GM15510 (cell line): Measurements from ENCODE around the gene SULF2.

ENCODE experiments used
- POLR2A ChIP-seq: IDR thresholded peaks from 3 replicates; pipeline ENCODE4 v1.6.1; 2011; ENCODE audit warnings: borderline replicate concordance; ENCODE audit not compliant: insufficient read length; ENCODE audit errors: extremely low read depth

Gene SULF2

DNA sequence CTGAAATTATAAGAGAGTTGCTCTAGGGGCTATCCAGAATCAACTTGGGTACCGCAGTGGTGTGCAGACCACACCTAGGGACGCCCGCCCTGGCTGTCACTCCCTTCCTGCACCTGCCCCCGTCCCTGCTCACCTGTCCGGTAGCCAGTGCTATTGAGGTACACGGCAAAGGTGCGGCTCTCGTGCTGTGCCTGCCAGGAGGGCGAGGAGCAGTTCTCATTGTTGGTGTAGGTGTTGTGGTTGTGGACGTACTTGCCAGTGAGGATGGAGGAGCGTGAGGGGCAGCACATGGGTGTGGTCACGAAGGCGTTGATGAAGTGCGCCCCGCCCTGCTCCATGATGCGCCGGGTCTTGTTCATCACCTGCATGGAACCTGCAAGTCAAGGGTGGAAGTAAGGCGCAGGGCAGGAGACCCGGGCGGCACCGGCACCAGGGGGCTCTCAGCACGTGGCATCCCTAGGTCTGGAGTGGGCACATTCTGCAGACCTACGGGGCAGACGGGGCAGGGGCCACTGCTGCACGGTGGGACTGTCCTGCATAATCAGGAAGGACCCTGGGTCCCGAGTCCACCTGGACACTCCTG is 48.6 kb downstream of the SULF2 start:
- TF ChIP-seq POLR2A = no peak

DNA sequence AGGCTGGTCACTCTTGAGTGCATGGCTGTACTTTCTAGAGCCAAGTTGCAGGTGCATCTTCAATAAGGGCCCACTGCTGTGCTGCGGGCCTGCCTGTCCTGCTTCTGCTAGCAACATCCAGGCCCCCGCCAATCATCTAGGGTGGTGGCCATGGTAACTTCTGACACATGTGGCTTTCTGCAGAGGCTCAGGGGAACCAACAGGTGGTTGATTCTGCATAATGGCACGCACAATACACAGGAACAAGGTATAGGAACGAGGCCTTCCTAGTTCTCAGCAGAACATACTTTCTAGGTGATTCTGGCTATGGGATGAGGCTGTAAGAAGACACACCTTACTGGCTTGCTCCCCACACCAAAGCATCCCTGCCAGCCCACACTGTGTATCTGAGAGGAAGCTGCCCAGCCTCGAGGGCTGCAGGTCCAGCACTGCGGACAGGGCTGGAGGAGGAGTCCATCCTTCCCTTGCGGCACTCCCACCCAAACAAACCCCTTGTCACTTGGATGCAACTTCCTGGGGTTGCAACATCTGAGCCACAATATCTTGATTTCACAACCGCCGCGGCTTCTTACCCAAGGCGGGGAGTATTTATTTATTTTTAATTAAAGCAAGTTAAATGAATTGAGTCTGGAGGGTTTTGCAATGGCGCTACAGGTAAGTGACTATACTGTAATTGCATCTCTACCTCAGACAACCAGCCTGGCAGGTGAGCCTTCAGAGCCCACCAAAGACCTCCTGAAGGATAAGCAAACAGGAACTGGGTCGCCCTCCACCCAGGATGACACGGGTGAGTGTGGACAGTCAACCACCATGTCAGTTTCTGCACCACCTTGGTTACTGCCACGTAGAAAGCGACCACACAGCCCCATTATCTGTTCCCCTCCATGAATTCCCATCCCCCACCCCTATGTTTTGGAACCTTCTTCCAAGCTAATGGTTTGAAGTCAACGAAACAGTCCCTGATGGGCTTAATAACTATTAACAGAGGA is 49.6 kb downstream of the SULF2 start:
- no peak for TF ChIP-seq POLR2A

DNA sequence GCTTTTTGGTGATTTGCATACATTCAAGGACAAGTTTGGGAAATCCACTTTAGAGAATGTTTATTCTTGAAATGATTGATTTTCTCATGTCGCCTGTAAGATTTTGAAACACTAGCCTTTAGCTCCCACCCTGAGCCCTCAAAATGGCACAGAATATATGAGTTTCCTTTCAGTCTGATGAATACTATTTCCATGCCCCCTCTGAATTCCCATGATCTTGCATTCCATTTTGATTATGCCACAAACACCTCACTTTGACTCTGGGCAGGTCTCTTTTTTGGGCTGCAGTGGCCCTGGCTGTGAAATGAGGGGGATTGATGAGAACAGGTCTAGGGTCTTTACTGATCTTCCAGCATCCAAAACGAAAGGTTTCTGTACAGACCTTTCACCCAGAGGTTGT is 50.4 kb downstream of the SULF2 start:
- TF ChIP-seq POLR2A = no peak

DNA sequence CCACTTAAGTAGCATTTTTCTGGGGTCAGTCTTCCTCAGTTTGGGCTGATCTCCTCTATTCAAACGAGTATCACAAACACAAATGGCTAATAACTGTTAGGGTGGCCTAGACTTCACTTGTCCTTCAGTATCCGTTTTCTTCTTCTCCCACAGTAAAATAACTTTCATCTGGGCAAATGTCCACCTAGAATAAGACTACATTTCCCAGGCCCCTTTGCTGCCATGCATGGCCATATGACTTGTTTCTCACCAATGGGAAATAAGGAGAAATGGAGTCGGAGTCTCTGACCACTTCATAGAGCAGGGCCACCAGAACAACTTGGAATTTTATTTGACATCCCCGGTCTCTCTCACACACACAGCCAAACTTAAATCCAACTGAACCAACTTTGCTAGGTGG is 51.4 kb downstream of the SULF2 start:
- no peak for TF ChIP-seq POLR2A

DNA sequence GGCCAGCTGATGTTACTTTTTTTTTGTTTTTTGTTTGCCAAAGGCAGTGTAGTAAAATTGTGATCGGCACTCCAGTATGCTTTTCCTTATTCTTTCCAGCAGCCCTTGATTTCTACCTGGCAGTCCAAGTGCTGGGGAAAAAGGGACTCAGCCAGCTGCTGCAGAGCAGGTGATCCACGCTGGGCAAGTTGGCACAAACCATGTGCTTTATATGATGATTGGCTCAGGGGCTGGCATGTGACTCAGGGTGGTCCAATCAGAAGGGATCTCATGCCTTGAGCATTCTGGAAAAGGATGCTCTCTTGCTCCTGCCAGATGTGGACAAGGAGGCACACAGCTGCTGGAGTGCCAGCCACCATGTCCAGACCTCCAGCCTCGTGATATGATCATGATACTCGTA is 54.5 kb downstream of the SULF2 start:
- TF ChIP-seq POLR2A = no peak

DNA sequence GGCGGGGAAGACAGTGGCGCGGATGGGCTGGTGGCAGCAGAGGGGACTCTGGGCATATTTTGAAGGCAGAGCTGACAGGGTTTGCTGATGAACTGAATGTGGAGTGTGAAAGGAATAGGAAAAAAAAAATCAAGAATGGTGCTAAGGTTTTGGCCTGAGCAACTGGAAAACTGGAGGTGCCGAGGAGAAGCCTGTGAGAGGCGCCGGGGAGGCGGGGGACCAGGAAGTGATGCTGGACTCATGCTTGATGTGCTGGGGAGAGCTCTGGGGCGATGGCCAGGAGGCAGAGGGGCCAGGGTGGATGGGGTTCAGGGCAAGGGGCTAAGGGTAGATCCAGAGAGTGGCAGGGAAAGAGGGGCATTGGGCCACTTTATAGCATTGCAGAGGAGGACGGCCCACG is 55.8 kb downstream of the SULF2 start:
- TF ChIP-seq POLR2A = no peak

DNA sequence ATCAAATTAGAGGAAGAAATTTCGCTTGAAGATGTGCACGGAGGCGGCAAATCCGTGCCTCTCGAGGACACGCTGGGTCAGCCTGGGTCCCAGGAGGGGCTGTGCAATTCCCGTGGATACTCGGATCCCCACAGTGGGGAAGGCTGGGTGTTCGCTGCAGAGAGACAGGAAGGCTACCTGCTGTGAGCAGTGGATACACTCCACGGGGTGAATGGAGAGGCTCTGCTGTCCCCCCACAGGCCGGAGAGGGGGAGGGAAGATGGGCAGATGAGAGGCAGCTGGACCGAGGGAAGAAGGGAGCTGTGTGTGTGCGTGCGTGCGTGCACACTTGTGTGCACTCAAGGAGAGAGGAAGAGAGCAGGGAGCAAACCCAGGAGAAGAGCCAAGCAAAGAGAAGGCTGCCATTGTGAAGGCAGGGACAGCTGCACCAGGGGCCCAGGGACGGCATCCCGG is 57.3 kb downstream of the SULF2 start:
- no peak for TF ChIP-seq POLR2A

DNA sequence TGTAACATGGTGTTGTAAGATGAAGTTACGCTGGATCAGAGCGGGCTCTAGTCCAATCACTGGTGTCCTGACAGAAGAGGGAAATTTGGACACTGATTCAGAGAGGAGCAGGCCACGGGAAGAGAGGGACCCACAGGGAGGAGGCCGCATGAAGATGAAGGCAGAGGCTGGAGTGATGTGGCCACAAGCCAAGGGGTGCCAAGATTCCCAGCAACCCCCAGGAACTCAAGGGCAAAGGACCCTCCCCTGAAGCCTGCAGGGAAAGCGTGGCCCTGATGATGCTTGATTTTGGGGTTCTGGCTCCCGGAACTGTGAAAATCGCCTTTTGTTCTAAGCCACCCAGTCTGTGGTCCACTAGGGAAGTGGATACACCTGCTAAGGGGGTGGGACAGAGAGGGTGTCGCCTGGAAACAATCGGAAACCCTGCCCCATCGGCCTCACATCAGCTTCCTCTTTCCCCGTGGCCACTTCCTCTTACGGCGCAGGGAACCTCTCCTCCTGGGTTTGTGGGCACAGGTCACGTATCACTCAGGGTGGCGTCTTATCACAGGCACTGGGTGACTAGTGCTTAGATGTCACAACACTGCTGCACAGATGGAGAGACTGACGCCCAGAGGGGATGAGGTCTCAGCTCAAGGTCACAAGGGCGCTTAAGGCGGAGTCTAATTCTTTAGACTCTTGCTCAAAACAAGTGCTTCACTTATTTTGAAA is 58.0 kb downstream of the SULF2 start:
- peak; percentile 21 for TF ChIP-seq POLR2A

DNA sequence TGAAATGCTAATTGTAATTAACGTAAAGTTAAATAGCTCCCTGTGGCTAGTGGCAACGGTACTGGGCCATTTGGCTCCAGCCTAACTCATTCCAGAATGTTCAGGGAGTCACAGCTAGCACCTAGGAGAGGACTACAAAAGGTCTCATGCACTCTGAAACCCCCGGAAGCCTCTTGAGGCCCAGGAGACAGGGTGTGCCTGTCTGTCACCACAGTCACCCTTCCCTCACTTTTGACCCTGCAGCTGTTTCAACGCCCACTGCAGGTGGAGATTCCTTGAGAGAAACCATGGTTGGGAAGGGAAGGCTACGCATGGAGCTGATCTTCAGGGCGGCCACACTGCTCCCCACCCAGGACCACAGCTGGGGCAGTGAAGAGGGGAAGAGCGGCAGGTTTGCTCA is 58.6 kb downstream of the SULF2 start:
- TF ChIP-seq POLR2A = no peak

DNA sequence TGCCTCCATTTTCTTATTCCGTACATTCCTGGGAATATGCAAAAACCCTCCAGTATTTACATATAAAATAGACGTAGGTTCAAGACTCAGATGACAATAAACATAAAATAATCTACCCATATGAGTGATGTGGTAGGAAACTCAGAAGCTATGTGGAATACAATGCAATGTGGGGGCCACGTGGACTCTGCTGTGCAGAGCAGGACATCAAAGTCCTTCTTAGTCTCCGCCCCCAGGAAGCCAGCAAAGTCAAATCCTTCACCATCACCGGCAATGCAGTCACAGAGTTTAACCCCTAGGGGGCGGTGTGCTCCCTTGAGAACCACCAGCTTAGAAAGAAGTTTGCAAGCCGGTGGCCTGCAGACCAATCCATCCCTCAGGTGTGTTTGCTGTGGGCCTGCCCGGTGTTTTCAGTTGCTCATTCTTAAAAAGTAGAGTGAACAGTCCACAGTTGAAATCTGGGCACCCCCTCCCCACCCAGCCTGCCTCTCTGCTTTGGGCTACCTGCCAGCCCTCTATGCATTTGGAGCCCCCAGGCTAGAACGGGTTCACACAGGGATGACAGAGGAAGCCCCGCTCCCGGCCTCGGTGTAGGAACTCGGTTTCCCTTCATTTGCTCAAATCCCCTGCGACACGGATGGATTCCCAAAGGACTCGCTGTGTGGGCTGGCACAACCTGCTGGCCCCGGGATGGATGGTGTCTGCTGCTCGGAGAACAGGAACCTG is 59.9 kb downstream of the SULF2 start:
- TF ChIP-seq POLR2A = no peak

DNA sequence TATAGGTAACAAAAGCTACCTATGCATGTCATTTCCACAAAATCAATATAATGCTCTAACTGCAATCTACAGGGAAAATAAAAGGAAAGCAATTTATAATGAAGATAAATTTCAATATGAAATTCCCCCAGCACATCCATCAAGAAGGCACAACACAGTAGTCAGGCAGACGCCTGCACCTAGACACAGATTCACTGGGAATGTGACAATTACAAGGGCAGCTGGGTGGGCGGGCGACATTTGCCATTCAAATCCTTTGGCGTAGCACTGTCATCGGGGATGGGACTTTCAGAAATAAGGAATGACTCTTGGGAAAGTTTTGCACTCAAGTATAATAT is 60.4 kb downstream of the SULF2 start:
- TF ChIP-seq POLR2A = no peak

DNA sequence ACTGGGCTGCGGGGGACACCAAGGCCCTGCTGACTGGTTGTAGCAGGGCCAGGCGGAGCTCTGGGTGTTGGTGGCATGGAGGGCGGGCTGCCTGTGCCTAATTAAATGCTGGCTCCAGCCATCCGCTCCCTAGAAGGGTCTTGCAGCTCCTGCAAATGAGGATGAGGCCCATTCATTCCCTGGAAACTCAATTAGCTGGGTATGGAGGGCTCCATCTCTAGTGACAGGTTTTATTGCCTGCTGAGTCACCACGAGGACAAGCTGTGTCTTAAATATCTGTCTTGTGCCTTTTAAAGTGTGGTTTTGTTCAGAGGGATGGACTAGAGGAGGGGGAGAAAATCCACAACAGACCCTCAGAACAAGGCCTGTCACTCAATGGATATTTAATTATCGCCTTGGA is 60.9 kb downstream of the SULF2 start:
- no peak for TF ChIP-seq POLR2A

DNA sequence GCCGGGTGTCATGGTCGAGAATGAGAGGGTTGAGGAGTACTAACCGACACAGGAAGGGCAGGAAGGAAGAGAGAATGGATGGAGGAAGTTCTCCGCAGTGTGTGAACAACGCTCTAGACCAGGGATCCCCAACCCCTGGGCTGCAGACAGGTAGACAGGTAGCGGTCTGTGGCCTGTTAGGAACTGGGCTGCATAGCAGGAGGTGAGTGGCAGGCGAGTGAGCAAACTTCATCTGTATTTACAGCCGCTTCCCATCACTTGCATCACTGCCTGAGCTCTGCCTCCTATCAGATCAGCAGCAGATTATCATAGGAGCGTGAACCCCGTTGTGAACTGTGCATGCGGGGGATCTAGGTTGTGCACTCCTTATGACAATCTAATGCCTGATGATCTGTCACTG is 62.0 kb downstream of the SULF2 start:
- no peak for TF ChIP-seq POLR2A

DNA sequence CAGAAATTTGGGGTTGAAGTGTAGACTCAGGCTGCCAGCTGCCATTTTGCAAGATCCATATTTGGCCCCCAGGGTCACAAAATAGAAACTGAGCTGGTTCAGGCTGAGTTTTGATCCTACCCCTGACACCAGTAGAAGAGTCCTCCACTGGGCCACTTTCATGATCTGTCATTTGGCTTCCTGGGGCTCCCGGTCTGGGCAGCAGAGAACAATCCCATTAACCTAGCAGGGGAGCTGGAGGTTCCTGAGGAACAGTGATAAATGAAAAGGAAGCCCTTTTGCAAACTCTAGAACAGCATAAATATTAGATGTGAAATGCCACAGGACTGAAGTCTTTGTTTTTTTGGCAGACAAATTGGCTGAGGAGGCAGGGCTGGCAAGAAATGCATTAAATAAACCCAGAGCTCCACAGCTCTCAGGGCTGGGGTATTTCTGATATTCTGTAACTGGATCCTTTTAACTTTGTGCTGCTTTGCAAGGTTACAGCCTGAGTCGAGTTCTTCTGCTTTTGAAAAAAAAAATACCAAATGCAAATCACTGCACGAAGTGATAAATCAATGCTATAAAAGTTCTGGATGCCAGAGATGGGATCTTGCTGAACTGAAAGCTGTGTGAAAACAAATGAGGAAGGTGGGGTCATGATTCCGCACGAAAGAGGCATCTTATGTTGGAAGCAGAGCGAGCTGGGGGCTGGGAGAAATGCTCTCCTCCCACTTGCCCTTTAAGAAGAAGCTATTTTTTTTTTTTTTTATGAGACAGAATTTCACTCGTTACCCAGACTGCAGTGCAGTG is 64.4 kb downstream of the SULF2 start:
- no peak for TF ChIP-seq POLR2A

DNA sequence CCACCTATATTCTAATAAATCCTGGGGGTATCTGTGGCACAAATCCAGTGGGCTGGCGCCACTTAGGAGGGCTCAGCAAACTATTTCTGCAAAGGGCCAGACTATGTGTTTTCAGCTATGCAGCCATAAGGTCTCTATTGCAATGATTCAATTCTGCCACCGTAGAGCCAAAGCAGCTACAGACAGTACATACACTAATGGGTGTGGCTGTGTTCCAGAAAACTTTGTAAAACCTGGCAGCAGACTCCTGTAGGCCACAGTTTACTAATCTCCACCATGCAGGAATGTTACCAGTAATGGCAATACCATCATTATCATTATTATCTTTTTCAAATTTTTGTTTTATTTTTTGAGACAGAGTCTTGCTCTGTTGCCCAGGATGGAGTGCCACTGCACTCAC is 65.7 kb downstream of the SULF2 start:
- no peak for TF ChIP-seq POLR2A

DNA sequence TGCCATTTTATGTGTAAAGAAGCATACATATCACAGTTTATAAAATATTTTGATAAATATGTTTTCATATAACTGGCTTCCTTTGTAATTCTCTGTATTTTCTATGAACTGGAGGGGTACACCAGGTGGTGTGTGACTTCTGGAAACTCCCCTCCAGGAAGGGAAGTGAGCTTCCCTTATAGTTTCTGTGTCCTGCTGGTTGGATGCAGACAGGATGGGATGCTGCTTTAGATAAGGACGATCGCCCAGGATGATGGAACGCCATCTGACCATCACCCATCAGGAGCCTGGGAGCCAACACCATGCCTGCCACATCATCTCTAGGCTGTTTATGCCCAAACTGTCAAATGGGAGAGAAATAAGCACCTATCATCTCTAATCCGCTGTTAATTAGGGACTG is 66.1 kb downstream of the SULF2 start:
- TF ChIP-seq POLR2A = no peak
